ENCODE results near the gene OSMR.

- TF ChIP-seq CTCF (conservative IDR thresholded peaks at IDR 0.05; ENCODE audit: low read length) (no peak), EZH2phosphoT487 (IDR thresholded peaks at IDR 0.05; ENCODE audit: borderline replicate concordance) (no peak)
Observed at GRCh38 chr5:38867416-38867815, 21.6 kb downstream of the OSMR start.

Measured in Loucy (cell line).